M059J (cell line): ENCODE results near the gene PDE11A. TPM values are rescaled to one million over a fixed set of nuclear protein-coding genes. Genes with fewer than 3 reads are reported as not detected.

Experiments
- DNase-seq: peaks from one replicate; pipeline ENCODE4 v3.0.0-alpha.2; 2012; ENCODE audit warnings: low read depth
- total RNA-seq: library from RNA; depleted of rRNA; stranded (reverse); fragments of >200 nt; shearing (Covaris generic); gene quantifications from 2 replicates; pipeline ENCODE4 v1.2.3, GENCODE V29; 2014

Gene PDE11A
- total RNA-seq, 1 experiment from 2014 or later, result 2.0 TPM

GRCh38 chr2:177726931-177727348 is 345.6 kb downstream of the PDE11A start:
- DNase-seq, result no peak

GRCh38 chr2:177724398-177725287 is 347.9 kb downstream of the PDE11A start:
- peak; percentile 41 for DNase-seq

GRCh38 chr2:177723235-177723634 is 349.3 kb downstream of the PDE11A start:
- no peak for DNase-seq

- no peak for DNase-seq
Measured at GRCh38 chr2:177721818-177722567, 350.6 kb downstream of the PDE11A start.

GRCh38 chr2:177721087-177721486 is 351.5 kb downstream of the PDE11A start:
- no peak for DNase-seq

- DNase-seq, result no peak
Measured at GRCh38 chr2:177717831-177718618, 354.6 kb downstream of the PDE11A start.

- no peak for DNase-seq
Measured at GRCh38 chr2:177716484-177716883, 356.1 kb downstream of the PDE11A start.

GRCh38 chr2:177715771-177716170 is 356.8 kb downstream of the PDE11A start:
- DNase-seq, result no peak

GRCh38 chr2:177714704-177715103 is 357.9 kb downstream of the PDE11A start:
- DNase-seq, result no peak

- DNase-seq, result no peak
Measured at GRCh38 chr2:177712462-177712861, 360.1 kb downstream of the PDE11A start.

- DNase-seq, result peak; percentile 5
Measured at GRCh38 chr2:177711483-177712265, 360.9 kb downstream of the PDE11A start.

- no peak for DNase-seq
Measured at GRCh38 chr2:177710889-177711288, 361.7 kb downstream of the PDE11A start.

- no peak for DNase-seq
Measured at GRCh38 chr2:177709986-177710401, 362.6 kb downstream of the PDE11A start.

GRCh38 chr2:177708660-177709444 is 363.7 kb downstream of the PDE11A start:
- no peak for DNase-seq

- no peak for DNase-seq
Measured at GRCh38 chr2:177708106-177708505, 364.5 kb downstream of the PDE11A start.

- no peak for DNase-seq
Measured at GRCh38 chr2:177705511-177706173, 366.9 kb downstream of the PDE11A start.

- DNase-seq, result no peak
Measured at GRCh38 chr2:177703159-177703558, 369.4 kb downstream of the PDE11A start.

GRCh38 chr2:177698281-177698680 is 374.3 kb downstream of the PDE11A start:
- no peak for DNase-seq

GRCh38 chr2:177694348-177694747 is 378.2 kb downstream of the PDE11A start:
- no peak for DNase-seq
